ENCODE data around the gene ETFB.

Gene ETFB

DNA sequence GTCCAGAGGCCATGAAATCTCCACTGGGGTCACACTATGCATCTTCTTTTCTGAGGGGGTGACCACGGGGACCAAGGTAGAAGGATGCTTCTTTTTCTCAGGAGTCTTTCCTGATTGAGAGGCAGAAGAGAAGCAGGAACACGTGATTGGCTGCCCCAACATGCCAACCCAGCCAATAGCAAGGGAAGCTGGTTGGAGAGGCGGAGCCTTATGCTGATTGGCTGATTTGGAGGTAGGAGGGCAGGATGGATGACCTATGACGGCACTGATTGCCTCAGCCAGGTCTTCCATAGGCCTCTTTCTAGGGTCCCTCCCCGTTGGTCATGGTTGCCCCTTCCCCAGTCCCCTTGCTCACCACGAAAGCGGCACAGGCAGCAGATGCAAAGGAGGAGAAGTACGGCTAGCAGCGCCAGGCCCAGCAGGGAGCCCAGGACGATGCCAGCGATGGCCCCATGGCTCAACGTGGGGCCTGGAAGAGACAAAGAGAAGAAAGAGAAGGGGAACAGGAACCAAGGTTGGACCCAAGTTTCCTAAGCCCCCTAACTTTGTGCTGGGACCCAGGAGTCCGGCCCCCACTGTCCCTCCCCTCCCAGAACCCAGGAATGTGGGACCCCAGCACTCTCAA, 32.2 kb downstream of the ETFB start:
- TF ChIP-seq CTCF (IDR thresholded peaks at IDR 0.05; ENCODE audit: low read depth, low read length): no peak
- no peak for DNase-seq (ENCODE audit: extremely low read depth, low read depth)

DNA sequence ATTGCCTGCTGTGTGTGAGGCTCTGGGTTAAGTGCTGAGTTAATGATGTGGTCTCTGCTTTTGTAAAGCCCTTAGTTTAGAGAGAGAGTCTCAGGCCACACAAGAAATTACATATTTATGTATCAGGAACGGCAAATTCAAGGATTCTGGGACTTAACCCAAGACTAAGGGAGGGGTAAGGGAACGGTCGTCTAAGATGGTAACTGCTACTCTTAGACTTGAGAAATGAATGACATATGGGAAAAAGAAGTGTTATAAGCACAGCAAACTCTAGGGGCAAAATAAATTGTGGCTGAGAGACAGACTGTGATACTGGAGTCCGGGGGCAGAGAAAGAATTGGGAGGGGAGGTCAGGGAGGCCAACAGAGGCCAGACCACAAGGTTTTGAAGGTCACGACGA, 34.5 kb downstream of the ETFB start:
- DNase-seq (ENCODE audit: extremely low read depth, low read depth): no peak
- no peak for TF ChIP-seq CTCF (IDR thresholded peaks at IDR 0.05; ENCODE audit: low read depth, low read length)

DNA sequence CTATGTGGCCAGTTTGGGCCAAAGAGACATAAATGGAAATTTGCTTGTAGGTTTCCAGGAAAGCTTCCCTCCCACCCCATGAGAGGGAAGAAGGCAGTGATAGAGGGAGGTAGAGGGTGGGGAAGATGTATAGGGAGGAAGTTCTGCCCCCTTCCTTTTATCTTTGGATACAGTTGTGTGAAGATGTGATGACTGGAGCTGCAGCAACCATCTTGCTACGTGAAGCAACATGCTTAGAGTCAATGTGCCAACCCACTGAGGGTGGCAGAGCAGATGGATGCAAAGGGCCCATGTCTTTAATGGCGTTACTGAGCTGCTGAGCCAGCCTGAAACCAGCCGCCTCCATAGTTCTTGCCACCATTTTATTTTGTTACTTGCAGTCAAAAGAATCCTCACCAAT, 35.0 kb downstream of the ETFB start:
- TF ChIP-seq CTCF (IDR thresholded peaks at IDR 0.05; ENCODE audit: low read depth, low read length): no peak

GRCh38 chr19:51330366-51330765, 35.8 kb downstream of the ETFB start:
- TF ChIP-seq CTCF (IDR thresholded peaks at IDR 0.05; ENCODE audit: low read depth, low read length): no peak
- DNase-seq (ENCODE audit: extremely low read depth, low read depth): no peak

More for the DNA sequence above, 35.0 kb downstream of the ETFB start:
- DNase-seq (ENCODE audit: extremely low read depth, low read depth): no peak

DNA sequence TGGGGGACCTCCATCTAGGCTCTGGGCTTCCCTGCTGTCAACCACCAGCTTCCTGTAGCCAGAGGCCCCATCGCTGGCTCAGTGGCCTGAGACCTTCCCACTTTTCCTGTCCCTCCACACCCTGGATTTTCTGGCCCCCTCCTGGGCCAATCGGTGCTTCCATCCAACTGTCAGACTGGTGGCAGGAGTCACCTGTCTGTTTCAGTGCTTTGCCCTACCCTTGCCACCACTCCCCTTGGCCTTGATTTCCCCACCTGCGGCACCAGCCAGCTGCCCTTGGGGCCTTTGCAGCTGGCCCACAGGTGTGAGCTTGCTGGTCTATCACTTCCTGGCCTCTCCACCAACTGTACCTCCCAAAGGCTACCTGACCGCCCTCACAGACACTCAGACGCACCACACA, 36.8 kb downstream of the ETFB start:
- no peak for TF ChIP-seq CTCF (IDR thresholded peaks at IDR 0.05; ENCODE audit: low read depth, low read length)
- no peak for DNase-seq (ENCODE audit: extremely low read depth, low read depth)

GRCh38 chr19:51327066-51328001, 38.9 kb downstream of the ETFB start:
- no peak for TF ChIP-seq CTCF (IDR thresholded peaks at IDR 0.05; ENCODE audit: low read depth, low read length)
- DNase-seq (ENCODE audit: extremely low read depth, low read depth): no peak
